Endothelial cell of umbilical vein (primary cell): ENCODE data around the gene OR2B2.

Source experiments
- CTCF ChIP-seq, 2 donors: IDR thresholded peaks; 1 replicate in 1 of 2; 2 replicates in 1 of 2; pipeline ENCODE4 v1.5.1; 2011; ENCODE audit warnings: low read length in 2 of 2, mild to moderate bottlenecking in 2 of 2, moderate library complexity in 2 of 2, control low read depth in 1 of 2, inconsistent platforms in 1 of 2, low read depth in 1 of 2; ENCODE audit not compliant: insufficient read depth in 1 of 2; ENCODE audit errors: extremely low read depth in 1 of 2
- EZH2 ChIP-seq: IDR thresholded peaks from 2 replicates; pipeline ENCODE4 v1.6.1; 2012; ENCODE audit warnings: borderline replicate concordance, low read depth, mild to moderate bottlenecking, moderate library complexity, low read length, inconsistent platforms; ENCODE audit not compliant: severe bottlenecking
- FOS ChIP-seq: IDR thresholded peaks from 2 replicates; pipeline ENCODE4 v1.6.1; 2011; ENCODE audit warnings: mild to moderate bottlenecking, low read length, moderate library complexity, borderline replicate concordance; ENCODE audit not compliant: insufficient read depth
- POLR2AphosphoS5 ChIP-seq: IDR thresholded peaks from 2 replicates; pipeline ENCODE4 v1.6.1; 2012; ENCODE audit warnings: low read depth, mild to moderate bottlenecking, control low read depth, low read length, moderate library complexity; ENCODE audit not compliant: insufficient read depth

- TF ChIP-seq POLR2AphosphoS5: no peak
- TF ChIP-seq CTCF (IDR thresholded peaks at IDR 0.05; ENCODE audit: extremely low read depth in 1 of 2, insufficient read depth in 1 of 2, low read depth in 1 of 2, low read length in 2 of 2): no peak
- TF ChIP-seq EZH2: no peak
- TF ChIP-seq FOS: no peak
These were observed 23.6 kb downstream of the OR2B2 start for GRCh38 chr6:27888566-27888965.
